PC-3 (cell line): ENCODE results near the gene PON1.

Source experiments
- EZH2 ChIP-seq: fragments of 300-600 bp; sonication (generic); IDR thresholded peaks from one replicate; pipeline ENCODE4 v1.6.1; 2017; ENCODE audit warnings: antibody characterized with exemption, mild to moderate bottlenecking, low read length; ENCODE audit not compliant: unreplicated experiment
- TF ChIP-seq, protein P1 (sequence below): fragments of 300-600 bp; sonication (generic); conservative IDR thresholded peaks from 2 replicates; pipeline ENCODE4 v1.5.1; 2017; ENCODE audit warnings: antibody characterized with exemption, low read depth, mild to moderate bottlenecking, low read length

DNA sequence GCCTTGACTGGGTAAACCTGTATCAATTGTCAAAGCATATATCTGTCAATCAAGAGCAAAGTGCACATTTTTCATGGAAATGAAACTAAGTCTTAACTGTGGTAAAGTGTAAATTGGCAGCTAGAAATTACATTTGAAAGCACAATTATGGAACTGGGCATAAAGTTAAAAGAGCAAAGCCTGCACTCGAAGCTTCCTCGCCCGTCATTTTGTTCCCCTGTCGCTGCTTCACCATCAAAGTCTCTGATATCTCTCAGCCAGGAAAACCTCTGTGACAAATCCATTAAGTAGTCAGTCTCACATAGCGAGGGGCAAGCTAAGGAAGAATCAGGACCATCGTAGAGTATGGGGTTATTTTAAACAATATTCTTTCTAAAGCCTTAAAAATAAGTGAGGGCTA, 27.9 kb downstream of the PON1 start:
- TF ChIP-seq, protein P1, sequence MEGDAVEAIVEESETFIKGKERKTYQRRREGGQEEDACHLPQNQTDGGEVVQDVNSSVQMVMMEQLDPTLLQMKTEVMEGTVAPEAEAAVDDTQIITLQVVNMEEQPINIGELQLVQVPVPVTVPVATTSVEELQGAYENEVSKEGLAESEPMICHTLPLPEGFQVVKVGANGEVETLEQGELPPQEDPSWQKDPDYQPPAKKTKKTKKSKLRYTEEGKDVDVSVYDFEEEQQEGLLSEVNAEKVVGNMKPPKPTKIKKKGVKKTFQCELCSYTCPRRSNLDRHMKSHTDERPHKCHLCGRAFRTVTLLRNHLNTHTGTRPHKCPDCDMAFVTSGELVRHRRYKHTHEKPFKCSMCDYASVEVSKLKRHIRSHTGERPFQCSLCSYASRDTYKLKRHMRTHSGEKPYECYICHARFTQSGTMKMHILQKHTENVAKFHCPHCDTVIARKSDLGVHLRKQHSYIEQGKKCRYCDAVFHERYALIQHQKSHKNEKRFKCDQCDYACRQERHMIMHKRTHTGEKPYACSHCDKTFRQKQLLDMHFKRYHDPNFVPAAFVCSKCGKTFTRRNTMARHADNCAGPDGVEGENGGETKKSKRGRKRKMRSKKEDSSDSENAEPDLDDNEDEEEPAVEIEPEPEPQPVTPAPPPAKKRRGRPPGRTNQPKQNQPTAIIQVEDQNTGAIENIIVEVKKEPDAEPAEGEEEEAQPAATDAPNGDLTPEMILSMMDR: no peak
- TF ChIP-seq EZH2: no peak
